LNCaP clone FGC (cell line): ENCODE measurements around the gene ARHGEF16.

Experiments used
- DNase-seq: peaks from one replicate; pipeline ENCODE4 v3.0.0-alpha.2; 2011; ENCODE audit warnings: low read depth
- H3K4me3 ChIP-seq: 2 replicates; pipeline ENCODE4 v1.5.1; 2011; ENCODE audit warnings: mild to moderate bottlenecking, low read depth, low read length, control low read depth
- CTCF ChIP-seq: IDR thresholded peaks from 2 replicates; pipeline ENCODE4 v1.5.1; 2012; ENCODE audit warnings: mild to moderate bottlenecking; ENCODE audit not compliant: control insufficient read depth, insufficient read depth; ENCODE audit errors: extremely low read depth

The ARHGEF16 gene

DNA sequence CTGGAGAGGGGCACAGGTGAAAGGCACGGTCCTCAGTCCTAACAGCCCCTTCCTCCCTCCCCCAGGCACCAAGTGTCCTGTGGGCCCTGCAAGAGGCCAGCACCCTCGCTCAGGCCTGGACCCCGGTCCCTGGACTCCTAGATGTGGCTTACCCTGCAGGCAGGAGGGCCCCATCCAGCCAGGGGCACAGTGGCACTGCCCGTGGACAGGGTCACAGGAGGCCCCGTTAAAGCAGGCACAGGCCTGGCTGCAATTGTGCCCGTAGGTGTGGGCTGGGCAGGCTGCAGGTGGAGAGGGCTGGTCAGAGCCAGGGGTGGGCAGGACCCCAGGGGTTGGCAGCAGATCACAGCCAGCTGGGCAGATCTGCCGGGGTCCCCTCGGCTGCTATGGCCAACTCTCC, 44.5 kb downstream of the ARHGEF16 start:
- no peak for TF ChIP-seq CTCF
- no peak overlapping the region for H3K4me3 ChIP-seq
- no peak for DNase-seq

GRCh38 chr1:3499611-3500010, 45.1 kb downstream of the ARHGEF16 start:
- DNase-seq = no peak
- TF ChIP-seq CTCF = no peak
- H3K4me3 ChIP-seq = no peak overlapping the region

DNA sequence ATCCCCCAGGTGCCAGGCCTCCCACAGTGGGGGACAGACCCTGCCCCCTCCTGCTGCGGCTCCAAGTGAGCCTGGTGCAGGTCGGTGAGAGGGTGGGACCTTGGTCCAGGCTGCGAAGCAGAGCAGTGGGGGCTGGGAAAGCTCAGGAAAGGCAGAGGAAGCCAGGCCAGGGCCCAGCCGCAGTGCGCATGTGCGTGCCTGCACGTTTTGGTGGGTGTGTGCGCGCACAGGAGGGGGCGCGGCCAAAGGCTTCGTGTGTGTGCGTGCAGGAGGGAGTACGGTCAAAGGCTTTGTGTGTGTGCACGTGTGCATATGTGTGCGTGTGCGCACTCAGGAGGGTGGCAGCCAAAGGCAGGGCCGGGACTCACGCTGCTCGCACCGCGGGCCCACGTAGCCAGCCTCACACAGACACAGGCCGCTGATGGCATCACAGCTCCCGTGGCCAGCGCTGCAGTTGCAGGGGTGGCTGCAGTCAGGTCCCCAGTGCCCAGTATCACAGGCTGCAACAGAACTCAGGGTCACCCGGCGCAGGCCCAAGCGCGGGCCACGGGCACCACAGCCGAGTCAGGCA, 45.9 kb downstream of the ARHGEF16 start:
- H3K4me3 ChIP-seq = no peak overlapping the region
- no peak for DNase-seq
- TF ChIP-seq CTCF = no peak

DNA sequence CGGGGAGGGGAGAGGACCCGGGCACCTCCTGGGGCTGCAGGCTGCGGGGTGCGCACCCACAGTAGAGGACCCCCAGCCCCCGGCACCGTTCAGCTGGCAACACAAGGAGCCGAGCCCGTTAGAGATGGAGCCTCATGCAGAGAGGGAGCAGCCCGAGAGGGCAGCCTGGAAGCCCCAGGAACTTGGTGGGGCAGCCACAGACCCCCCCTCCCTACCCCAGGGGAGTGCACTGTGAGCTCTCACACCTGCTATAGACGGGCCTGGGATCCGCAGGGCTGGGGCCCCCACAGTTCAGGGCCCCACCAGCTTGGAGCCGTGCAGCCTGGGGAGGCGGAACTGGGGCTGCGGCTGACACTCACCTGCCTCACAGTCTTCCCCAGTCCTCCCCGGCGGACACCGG, 47.0 kb downstream of the ARHGEF16 start:
- no peak for DNase-seq
- no peak overlapping the region for H3K4me3 ChIP-seq
- no peak for TF ChIP-seq CTCF

DNA sequence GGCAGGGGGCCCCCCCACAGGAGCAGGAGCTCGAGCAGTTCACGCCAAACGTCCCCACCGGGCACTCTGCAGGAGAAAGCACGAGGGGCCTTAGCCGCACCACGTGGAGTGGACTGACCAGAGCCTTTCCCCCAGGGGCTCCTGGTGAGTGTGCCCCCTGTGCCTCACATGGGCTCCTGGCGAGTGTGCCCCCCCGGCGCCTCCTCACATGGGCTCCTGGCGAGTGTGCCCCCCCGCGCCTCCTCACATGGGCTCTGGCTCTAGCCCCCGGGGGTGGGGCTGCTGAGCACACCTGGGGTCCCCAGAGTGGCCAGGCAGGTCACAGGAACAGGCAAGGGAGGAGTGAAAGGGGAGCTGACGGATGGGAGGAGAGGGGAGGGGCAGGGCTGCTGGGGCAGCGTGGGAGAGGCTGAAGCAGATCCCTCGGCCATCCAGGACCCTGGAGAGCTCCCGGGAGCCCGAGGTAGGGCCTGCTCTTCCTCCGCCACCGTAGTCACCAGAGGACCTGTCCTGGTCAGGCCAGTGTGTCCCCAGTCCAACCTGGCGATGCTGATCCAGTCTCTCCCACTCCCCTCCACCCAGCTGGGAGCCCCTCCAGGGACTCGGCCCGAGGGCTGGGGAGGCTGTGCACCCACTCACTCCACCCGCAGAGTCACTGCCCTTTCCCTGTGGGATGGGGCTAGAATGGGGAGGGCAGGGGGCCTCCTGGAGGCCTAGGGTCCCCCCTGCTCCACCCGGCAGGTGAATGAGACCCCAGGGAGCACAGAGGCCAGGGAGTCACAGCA, 47.6 kb downstream of the ARHGEF16 start:
- DNase-seq = peak; percentile 30
- no peak for TF ChIP-seq CTCF
- no peak overlapping the region for H3K4me3 ChIP-seq

DNA sequence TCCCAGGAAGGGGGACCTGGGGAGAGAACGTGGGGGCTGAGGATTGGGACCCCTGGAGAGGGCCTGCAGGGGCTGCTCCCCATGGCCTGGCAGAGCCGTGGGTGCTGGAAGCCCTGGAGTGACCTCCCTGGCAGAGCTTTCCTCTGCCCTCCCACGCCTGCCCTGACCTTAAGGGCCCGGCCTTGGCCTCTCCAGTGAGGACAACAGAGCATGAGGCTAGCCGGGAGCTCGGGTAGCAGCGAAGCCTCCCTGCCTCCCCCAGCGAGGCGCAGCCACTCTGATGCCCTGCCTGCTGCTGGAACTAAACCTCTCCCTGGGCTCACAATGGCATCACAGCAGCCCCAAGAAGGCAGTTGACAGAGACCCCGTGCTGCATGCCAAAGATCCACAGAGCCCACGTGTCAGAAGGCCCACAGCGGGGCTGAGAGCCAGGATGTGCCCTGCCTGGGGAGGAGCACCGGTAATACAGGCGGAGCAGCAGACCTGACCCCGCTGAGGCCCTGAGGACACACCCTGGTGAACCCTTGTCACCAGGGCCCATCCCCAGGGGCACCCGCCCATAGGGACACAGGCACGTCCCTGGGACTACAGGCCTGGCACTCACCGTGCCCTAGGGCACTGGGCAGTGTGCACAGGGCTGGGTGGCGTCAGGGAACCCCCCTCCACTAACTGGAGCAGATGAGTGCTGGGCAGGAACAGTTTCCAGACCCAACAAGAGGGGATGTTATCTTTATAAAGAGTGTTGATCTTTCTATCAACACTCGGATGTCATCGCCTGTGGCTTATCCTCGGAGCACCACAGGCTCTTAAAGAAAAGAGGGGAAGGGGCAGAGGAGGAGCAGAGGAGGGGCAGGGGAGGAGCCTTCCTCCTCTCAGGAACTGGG, 48.4 kb downstream of the ARHGEF16 start:
- TF ChIP-seq CTCF = no peak

More for the DNA sequence above, 48.4 kb downstream of the ARHGEF16 start:
- H3K4me3 ChIP-seq = no peak overlapping the region
- no peak for DNase-seq
